H1 (cell line): ENCODE results near the gene CFAP97D1. TPM values are rescaled to one million over a fixed set of nuclear protein-coding genes. Genes with fewer than 3 reads are reported as not detected.

ENCODE experiments used
- CTCF ChIA-PET: fragments of 300-600 bp; sonication (Branson Sonifier 250); formaldehyde crosslinking; loops from one replicate; lab custom pipeline; 2021; ENCODE audit not compliant: partially characterized antibody; lab: Charles Lee
- POLR2A ChIA-PET: fragments of 300-600 bp; sonication (Branson Sonifier 250); formaldehyde crosslinking; loops from one replicate; lab custom pipeline; 2021; ENCODE audit warnings: inconsistent platforms; ENCODE audit not compliant: partially characterized antibody; lab: Charles Lee
- DNase-seq, 2 experiments: peaks; one replicate each; pipeline versions ENCODE4 v3.0.0 to v3.0.0-alpha.2; 2010 to 2022; ENCODE audit warnings: low spot score in 2 of 2, low read depth in 1 of 2, mixed read lengths in 1 of 2
- FAIRE-seq: peaks from 2 replicates; lab custom pipeline; 2011; peaks lifted over from hg19 to GRCh38; lab: Jason Lieb, UNC
- H2AFZ ChIP-seq: 2 replicates; pipeline ENCODE4 v1.8.1; 2012; ENCODE audit warnings: low read length, inconsistent platforms
- H2AK5ac ChIP-seq: 2 replicates; pipeline ENCODE4 v1.6.1; 2013; ENCODE audit warnings: low read depth, low read length
- H2BK120ac ChIP-seq: replicated peaks from 2 replicates; pipeline ENCODE3; 2013; ENCODE audit warnings: low read depth, low read length, inconsistent platforms
- H2BK12ac ChIP-seq: 2 replicates; pipeline ENCODE4 v1.6.1; 2013; ENCODE audit warnings: low read depth, low read length
- H2BK15ac ChIP-seq: 2 replicates; pipeline ENCODE4 v1.6.1; 2013; ENCODE audit warnings: low read length
- H2BK20ac ChIP-seq: 2 replicates; pipeline ENCODE4 v1.6.1; 2013; ENCODE audit warnings: low read length
- H2BK5ac ChIP-seq: 2 replicates; pipeline ENCODE4 v1.6.1; 2013; ENCODE audit warnings: low read depth, low read length
- H3K14ac ChIP-seq: 2 replicates; pipeline ENCODE4 v1.6.1; 2013; ENCODE audit warnings: inconsistent platforms; ENCODE audit not compliant: insufficient read length
- H3K18ac ChIP-seq: 2 replicates; pipeline ENCODE4 v1.6.1; 2013; ENCODE audit warnings: low read length; ENCODE audit errors: extremely low read depth
- H3K23ac ChIP-seq: 2 replicates; pipeline ENCODE4 v1.6.1; 2013; ENCODE audit warnings: inconsistent platforms; ENCODE audit not compliant: insufficient read length
- H3K23me2 ChIP-seq: 2 replicates; pipeline ENCODE4 v1.6.1; 2013; ENCODE audit warnings: low read depth, low read length
- H3K27ac ChIP-seq: 2 replicates; pipeline ENCODE4 v1.6.1; 2011; ENCODE audit warnings: low read depth, low read length, inconsistent platforms
- H3K27me3 ChIP-seq, 4 experiments: replicated peaks in 1 of 4; 1 replicate in 1 of 4; 2 replicates in 3 of 4; pipeline versions ENCODE4 v1.6.1 to v1.8.1; 2011 to 2013; ENCODE audit warnings: low read length in 3 of 4, mild to moderate bottlenecking in 3 of 4, inconsistent platforms in 2 of 4, mixed read lengths in 2 of 4, moderate library complexity in 1 of 4; ENCODE audit not compliant: control insufficient read depth in 3 of 4, insufficient read depth in 3 of 4; ENCODE audit errors: extremely low read depth in 1 of 4
- H3K36me3 ChIP-seq, 4 experiments: 2 replicates each; pipeline versions ENCODE4 v1.6.1 to v1.8.1; 2011 to 2013; ENCODE audit warnings: mild to moderate bottlenecking in 4 of 4, low read length in 3 of 4, moderate library complexity in 2 of 4, control low read depth in 1 of 4, inconsistent platforms in 1 of 4; ENCODE audit not compliant: insufficient read depth in 4 of 4, control insufficient read depth in 2 of 4
- H3K4ac ChIP-seq: replicated peaks from 2 replicates; pipeline ENCODE3; 2013; ENCODE audit warnings: low read length, low read depth, mixed read lengths, inconsistent platforms; ENCODE audit not compliant: insufficient read length
- H3K4me1 ChIP-seq, 4 experiments: replicated peaks in 1 of 4; 1 replicate in 1 of 4; 2 replicates in 3 of 4; pipeline versions ENCODE4 v1.6.1 to v1.8.1; 2011 to 2013; ENCODE audit warnings: low read length in 3 of 4, inconsistent platforms in 2 of 4, mixed read lengths in 1 of 4; ENCODE audit not compliant: insufficient read depth in 4 of 4, control insufficient read depth in 3 of 4
- H3K4me2 ChIP-seq, 2 experiments: 2 replicates each; pipeline versions ENCODE4 v1.6.1 to v1.8.1; 2011 to 2013; ENCODE audit warnings: low read depth in 2 of 2, low read length in 2 of 2, control low read depth in 1 of 2, inconsistent platforms in 1 of 2, mild to moderate bottlenecking in 1 of 2; ENCODE audit not compliant: insufficient read depth in 1 of 2
- H3K4me3 ChIP-seq, 4 experiments: fragments of 200-600, 300-600 bp in 1 of 4; sonication (generic), shearing (Covaris generic), sonication (Bioruptor Twin) in 1 of 4; 2 replicates each; pipeline versions ENCODE4 v1.5.1 to v1.8.1; 2011 to 2016; ENCODE audit warnings: low read length in 4 of 4, low read depth in 3 of 4, control low read depth in 2 of 4, inconsistent platforms in 2 of 4, mild to moderate bottlenecking in 2 of 4, mixed read lengths in 1 of 4, moderate library complexity in 1 of 4; ENCODE audit not compliant: insufficient read depth in 2 of 4; ENCODE audit errors: extremely low read depth in 1 of 4
- H3K56ac ChIP-seq: replicated peaks from 2 replicates; pipeline ENCODE3; 2013; ENCODE audit warnings: low read depth, mild to moderate bottlenecking, mixed read lengths, low read length, inconsistent platforms; ENCODE audit not compliant: insufficient read length
- H3K79me1 ChIP-seq: 2 replicates; pipeline ENCODE4 v1.6.1; 2013; ENCODE audit warnings: low read depth, low read length, control low read depth
- H3K79me2 ChIP-seq, 2 experiments: 2 replicates each; pipeline versions ENCODE4 v1.6.1 to v1.8.1; 2012 to 2013; ENCODE audit warnings: low read length in 2 of 2, mild to moderate bottlenecking in 2 of 2, inconsistent platforms in 1 of 2; ENCODE audit not compliant: insufficient read depth in 2 of 2, control insufficient read depth in 1 of 2
- H3K9ac ChIP-seq, 4 experiments: replicated peaks in 1 of 4; 1 replicate in 1 of 4; 2 replicates in 3 of 4; pipeline versions ENCODE4 v1.6.1 to v1.8.1; 2011 to 2013; ENCODE audit warnings: low read depth in 3 of 4, low read length in 3 of 4, control low read depth in 2 of 4, mild to moderate bottlenecking in 2 of 4, moderate library complexity in 2 of 4, inconsistent platforms in 1 of 4; ENCODE audit errors: extremely low read depth in 1 of 4
- H3K9me3 ChIP-seq, 2 experiments: 2 replicates each; pipeline versions ENCODE4 v1.6.1 to v1.8.1; 2012 to 2013; ENCODE audit warnings: mild to moderate bottlenecking in 2 of 2, moderate library complexity in 2 of 2, control low read depth in 1 of 2, inconsistent platforms in 1 of 2, low read depth in 1 of 2, low read length in 1 of 2, mixed read lengths in 1 of 2; ENCODE audit not compliant: insufficient read depth in 2 of 2
- H4K20me1 ChIP-seq, 2 experiments: replicated peaks in 1 of 2; 2 replicates each; pipeline versions ENCODE3 to v1.8.1; 2011 to 2013; ENCODE audit warnings: inconsistent platforms in 2 of 2, low read length in 2 of 2, mild to moderate bottlenecking in 1 of 2; ENCODE audit not compliant: insufficient read depth in 2 of 2, control insufficient read depth in 1 of 2
- H4K5ac ChIP-seq: 2 replicates; pipeline ENCODE4 v1.6.1; 2013; ENCODE audit warnings: low read length, low read depth, mixed read lengths, inconsistent platforms; ENCODE audit not compliant: insufficient read length
- H4K8ac ChIP-seq: 2 replicates; pipeline ENCODE4 v1.8.0; 2013; ENCODE audit warnings: mild to moderate bottlenecking, moderate library complexity, low read length, inconsistent platforms; ENCODE audit not compliant: insufficient read depth; ENCODE audit errors: extremely low read depth
- H4K91ac ChIP-seq: replicated peaks from 2 replicates; pipeline ENCODE3; 2013; ENCODE audit warnings: low read length, mixed read lengths, inconsistent platforms; ENCODE audit not compliant: insufficient read length
- BACH1 ChIP-seq: IDR thresholded peaks from 2 replicates; pipeline ENCODE4 v1.6.1; 2012; ENCODE audit warnings: low read length, improper control_type of control experiment
- CHD1 ChIP-seq: IDR thresholded peaks from 2 replicates; pipeline ENCODE4 v1.6.1; 2012; ENCODE audit warnings: low read depth, low read length, improper control_type of control experiment
- CHD2 ChIP-seq: IDR thresholded peaks from 2 replicates; pipeline ENCODE4 v1.6.1; 2012; ENCODE audit warnings: low read length, improper control_type of control experiment
- E2F6 ChIP-seq: IDR thresholded peaks from 2 replicates; pipeline ENCODE4 v1.6.1; 2012; ENCODE audit warnings: inconsistent platforms
- EGR1 ChIP-seq: IDR thresholded peaks from 2 replicates; pipeline ENCODE4 v1.6.1; 2011; ENCODE audit warnings: low read depth, low read length, borderline replicate concordance
- EP300 ChIP-seq, 2 experiments: IDR thresholded peaks; 1 replicate in 1 of 2; 2 replicates in 1 of 2; pipeline ENCODE4 v1.6.1; 2011 to 2012; ENCODE audit warnings: low read depth in 2 of 2, low read length in 2 of 2, mild to moderate bottlenecking in 2 of 2, borderline replicate concordance in 1 of 2, inconsistent platforms in 1 of 2, moderate library complexity in 1 of 2
- HDAC2 ChIP-seq, 2 experiments: fragments of 300-600 bp in 1 of 2; sonication (generic) in 1 of 2; IDR thresholded peaks; 2 replicates each; pipeline ENCODE4 v1.6.1; 2011 to 2012; ENCODE audit warnings: low read depth in 2 of 2, low read length in 2 of 2, mild to moderate bottlenecking in 2 of 2, moderate library complexity in 2 of 2, borderline replicate concordance in 1 of 2, inconsistent platforms in 1 of 2
- KDM1A ChIP-seq: fragments of 200-600, 300-600 bp; sonication (generic); IDR thresholded peaks from 2 replicates; pipeline ENCODE4 v1.7.1; 2016; ENCODE audit warnings: mild to moderate bottlenecking, low read length, borderline replicate concordance
- SIX5 ChIP-seq: IDR thresholded peaks from 2 replicates; pipeline ENCODE4 v1.6.1; 2011; ENCODE audit warnings: mild to moderate bottlenecking, low read depth, low read length
- SP4 ChIP-seq: IDR thresholded peaks from 2 replicates; pipeline ENCODE4 v1.6.1; 2012; ENCODE audit warnings: low read length, inconsistent platforms
- TEAD4 ChIP-seq: IDR thresholded peaks from 2 replicates; pipeline ENCODE4 v1.6.1; 2012; ENCODE audit warnings: low read depth, low read length, inconsistent platforms, mixed read lengths
- WGBS, 2 experiments: shearing (Covaris generic) in 1 of 2; methylation state at CpG; one replicate each; pipeline versions ENCODE4 v1.1.6 to v1.1.7; 2013 to 2015; ENCODE audit warnings: low lambda C conversion rate in 2 of 2, mixed read lengths in 2 of 2, inconsistent platforms in 1 of 2, low coverage in 1 of 2, missing lambda C conversion rate in 1 of 2; ENCODE audit not compliant: insufficient replicate concordance in 2 of 2, insufficient coverage in 1 of 2, insufficient read length in 1 of 2; ENCODE audit errors: extremely low coverage in 1 of 2, missing lambda C conversion rate in 1 of 2; 5-methylcytosine and 5-hydroxymethylcytosine counted together
- polyA plus RNA-seq, 7 experiments: library from polyadenylated mRNA; depleted of rRNA in 3 of 7; stranded (reverse) in 5 of 7; unstranded in 2 of 7; fragments of >200 nt in 5 of 7; fragments of 200-250 nt in 2 of 7; gene quantifications; 1 replicate in 5 of 7; 2 replicates in 1 of 7; 4 replicates in 1 of 7; pipeline versions ENCODE4 v1.2.1 to v1.2.3, GENCODE V29; 2011 to 2013; ENCODE audit warnings: missing spikeins in 2 of 7, mixed read lengths in 2 of 7
- total RNA-seq: library from RNA; stranded (reverse); fragmentation: NEBNext Ultra II Directional; extraction: Animal tissue kit (Norgen Biotek cat#: 25700); gene quantifications from 2 replicates; pipeline ENCODE4 v1.2.1, GENCODE V29; 2021

The CFAP97D1 gene
- total and polyA plus RNA-seq, 2 of the 8 experiments (the other 6 are each of a cell fraction or from before 2014, with no cell fraction given), result 0.02 to 0.07 TPM

- no peak overlapping the region for H2AK5ac ChIP-seq
- peaks cover 0 to 1% of the 10 kb centered on the region in 2 experiments for H4K20me1 ChIP-seq
- H2AFZ ChIP-seq, result no peak overlapping the region
- no peak overlapping the region for H3K4me2 ChIP-seq
- ChIA-PET CTCF (interaction anchor here (1.1 to 3.1 kb wide), 5 partner anchors 22 to 40 kb away, joined by 3 to 20 read pairs (median 4); partner anchors contain the start of gene CD300LG), POLR2A (no interaction called here)
- H3K9ac ChIP-seq, result no peak overlapping the region
- H3K18ac ChIP-seq, result no peak overlapping the region
- no peaks in the 10 kb centered on the region for H3K23me2 ChIP-seq
- peaks cover 0 to 4% (median 1%) of the 10 kb centered on the region in 4 experiments; a peak in 1 of 7 replicates for H3K4me1 ChIP-seq
- no peak overlapping the region for H3K27ac ChIP-seq
- no peaks in the 10 kb centered on the region for H3K9me3 ChIP-seq
- no peak overlapping the region for H3K4ac ChIP-seq
- no peak overlapping the region for H3K23ac ChIP-seq
- H4K8ac ChIP-seq, result no peak overlapping the region
- H4K91ac ChIP-seq, result no peak overlapping the region
- H3K4me3 ChIP-seq, result no peak overlapping the region
- H2BK20ac ChIP-seq, result no peak overlapping the region
- no peak overlapping the region for H2BK5ac ChIP-seq
- H2BK120ac ChIP-seq, result no peak overlapping the region
- H3K27me3 ChIP-seq, result no peaks in the 10 kb centered on the region
- FAIRE-seq, result no peak
- TF ChIP-seq SP4 (no peak), CHD2 (no peak), EP300 (IDR thresholded peaks at IDR 0.05; ENCODE audit: borderline replicate concordance in 1 of 2, low read depth in 2 of 2, low read length in 2 of 2) (no peak), CHD1 (no peak), KDM1A (no peak), BACH1 (no peak), E2F6 (no peak), TEAD4 (no peak), HDAC2 (IDR thresholded peaks at IDR 0.05; ENCODE audit: borderline replicate concordance in 1 of 2, low read depth in 2 of 2, low read length in 2 of 2) (no peak), EGR1 (no peak), SIX5 (no peak)
- TF ChIP-seq, all 59 proteins: peak for 0
- H4K5ac ChIP-seq, result no peak overlapping the region
- no peak overlapping the region for H3K14ac ChIP-seq
- no peaks in the 10 kb centered on the region for H3K79me2 ChIP-seq
- no peak overlapping the region for H3K56ac ChIP-seq
- no peaks in the 10 kb centered on the region for H3K36me3 ChIP-seq
- no peak overlapping the region for H2BK15ac ChIP-seq
- no peak for DNase-seq
- no peaks in the 10 kb centered on the region for H3K79me1 ChIP-seq
- H2BK12ac ChIP-seq, result no peak overlapping the region
- WGBS, 2 experiments, result 88% methylated on average over 10 of the region's 10 CpGs; no CpG with 5 or more reads in 1 of the 2 experiments
These were observed 32.4 kb downstream of the CFAP97D1 start for GRCh38 chr17:43812396-43813265.
